ENCODE data around the gene PSRC1.

GRCh38 chr1:109265741-109266330 is 17.1 kb downstream of the PSRC1 start:
- no peak for TF ChIP-seq CTCF (IDR thresholded peaks at IDR 0.05)
- TF ChIP-seq POLR2A (IDR thresholded peaks at IDR 0.05), result no peak
